IMR-90 (cell line): ENCODE results near the gene PEA15. TPM values are rescaled to one million over a fixed set of nuclear protein-coding genes. Genes with fewer than 3 reads are reported as not detected.

ENCODE experiments used
- ATAC-seq: fragments of 200-7000 bp; cut with Tn5 transposase; 2 replicates; pipeline ENCODE4 v1.9.1; 2020; ENCODE audit warnings: low read depth, mild to moderate bottlenecking, moderate library complexity
- BruUV-seq: library from RNA; stranded (reverse); fragments of 400-500 nt; replicated peaks from 2 replicates; lab custom pipeline; 2021; lab: Mats Ljungman, UMichigan
- CTCF ChIA-PET: fragments of 300-600 bp; formaldehyde crosslinking; extraction: SDS; loops from one replicate; lab custom pipeline; 2021; ENCODE audit warnings: antibody characterized with exemption; lab: Yijun Ruan, JAX
- POLR2A ChIA-PET: fragments of 300-600 bp; sonication (Branson Sonifier 250); formaldehyde crosslinking; loops from one replicate; lab custom pipeline; 2022; ENCODE audit warnings: antibody characterized with exemption; ENCODE audit not compliant: unreplicated experiment; lab: Charles Lee
- DNase-seq: peaks from one replicate; pipeline ENCODE4 v3.0.0; 2013
- H2AFZ ChIP-seq: replicated peaks from 2 replicates; pipeline ENCODE3; 2013; ENCODE audit warnings: low read length, mild to moderate bottlenecking; ENCODE audit not compliant: poor library complexity
- H2AK5ac ChIP-seq: 2 replicates; pipeline ENCODE4 v1.6.1; 2013; ENCODE audit warnings: low read depth, low read length, inconsistent platforms
- H2AK9ac ChIP-seq: replicated peaks from 2 replicates; pipeline ENCODE3; 2013; ENCODE audit warnings: mild to moderate bottlenecking, low read depth, low read length, moderate library complexity; ENCODE audit not compliant: poor library complexity
- H2BK120ac ChIP-seq: 2 replicates; pipeline ENCODE4 v1.6.1; 2013; ENCODE audit warnings: low read depth, low read length, inconsistent platforms
- H2BK15ac ChIP-seq: 3 replicates; pipeline ENCODE4 v1.6.1; 2013; ENCODE audit warnings: low read depth, low read length, inconsistent platforms
- H2BK20ac ChIP-seq: 2 replicates; pipeline ENCODE4 v1.6.1; 2013; ENCODE audit warnings: low read depth, mild to moderate bottlenecking, inconsistent platforms, low read length, moderate library complexity
- H2BK5ac ChIP-seq: 2 replicates; pipeline ENCODE4 v1.6.1; 2013; ENCODE audit warnings: mild to moderate bottlenecking, low read depth, low read length, inconsistent platforms; ENCODE audit not compliant: poor library complexity, severe bottlenecking
- H3K14ac ChIP-seq: replicated peaks from 2 replicates; pipeline ENCODE4 v1.6.1; 2013; ENCODE audit warnings: low read depth, low read length, inconsistent platforms
- H3K18ac ChIP-seq: 2 replicates; pipeline ENCODE4 v1.6.1; 2013; ENCODE audit warnings: low read depth, low read length, control low read depth
- H3K23ac ChIP-seq: 2 replicates; pipeline ENCODE4 v1.6.1; 2013; ENCODE audit warnings: low read depth, low read length, inconsistent platforms
- H3K27ac ChIP-seq: 2 replicates; pipeline ENCODE4 v1.5.1; 2013; ENCODE audit warnings: mild to moderate bottlenecking, control low read depth, low read length; ENCODE audit not compliant: insufficient read depth
- H3K27me3 ChIP-seq: 2 replicates; pipeline ENCODE4 v1.6.1; 2013; ENCODE audit warnings: low read length; ENCODE audit not compliant: control insufficient read depth, insufficient read depth
- H3K36me3 ChIP-seq: 2 replicates; pipeline ENCODE4 v1.6.1; 2013; ENCODE audit warnings: low read length, mixed read lengths; ENCODE audit not compliant: control insufficient read depth, insufficient read depth
- H3K4ac ChIP-seq: 2 replicates; pipeline ENCODE4 v1.6.1; 2013; ENCODE audit warnings: low read depth, low read length, inconsistent platforms
- H3K4me1 ChIP-seq: 2 replicates; pipeline ENCODE4 v1.6.1; 2013; ENCODE audit warnings: low read length, mixed read lengths; ENCODE audit not compliant: control insufficient read depth, insufficient read depth
- H3K4me2 ChIP-seq: 2 replicates; pipeline ENCODE4 v1.6.1; 2013; ENCODE audit warnings: low read depth, mild to moderate bottlenecking, control low read depth, low read length, moderate library complexity
- H3K4me3 ChIP-seq: 2 replicates; pipeline ENCODE4 v1.5.1; 2013; ENCODE audit warnings: low read depth, mild to moderate bottlenecking, control low read depth, low read length, moderate library complexity; ENCODE audit not compliant: insufficient read depth
- H3K56ac ChIP-seq: 2 replicates; pipeline ENCODE4 v1.6.1; 2013; ENCODE audit warnings: low read length, inconsistent platforms; ENCODE audit not compliant: insufficient read depth; ENCODE audit errors: extremely low read depth
- H3K79me1 ChIP-seq, 2 experiments: 2 replicates each; pipeline ENCODE4 v1.6.1; 2013; ENCODE audit warnings: low read length in 2 of 2, inconsistent platforms in 1 of 2, low read depth in 1 of 2
- H3K9ac ChIP-seq: 2 replicates; pipeline ENCODE4 v1.6.1; 2013; ENCODE audit warnings: low read depth, low read length, control low read depth
- H3K9me1 ChIP-seq: 2 replicates; pipeline ENCODE4 v1.6.1; 2013; ENCODE audit warnings: low read length, inconsistent platforms; ENCODE audit not compliant: insufficient read depth
- H3K9me3 ChIP-seq: 2 replicates; pipeline ENCODE4 v1.6.1; 2013; ENCODE audit warnings: low read length; ENCODE audit not compliant: control insufficient read depth, insufficient read depth
- H4K20me1 ChIP-seq: 2 replicates; pipeline ENCODE4 v1.6.1; 2013; ENCODE audit warnings: low read length, inconsistent platforms; ENCODE audit not compliant: insufficient read depth
- H4K5ac ChIP-seq: 2 replicates; pipeline ENCODE4 v1.6.1; 2013; ENCODE audit warnings: mild to moderate bottlenecking, low read depth, low read length, control low read depth
- H4K8ac ChIP-seq, 2 experiments: 2 replicates each; pipeline ENCODE4 v1.6.1; 2013; ENCODE audit warnings: low read depth in 2 of 2, low read length in 2 of 2, control low read depth in 1 of 2, inconsistent platforms in 1 of 2
- H4K91ac ChIP-seq: 2 replicates; pipeline ENCODE4 v1.6.1; 2013; ENCODE audit warnings: low read depth, low read length, inconsistent platforms; ENCODE audit not compliant: insufficient read depth
- BHLHE40 ChIP-seq: fragments of 150-350 bp; IDR thresholded peaks from 2 replicates; pipeline ENCODE4 v1.6.1; 2016; ENCODE audit warnings: mild to moderate bottlenecking, low read depth, low read length
- CHD1 ChIP-seq: IDR thresholded peaks from 2 replicates; pipeline ENCODE4 v1.6.1; 2012; ENCODE audit warnings: low read depth, low read length, improper control_type of control experiment
- NFE2L2 ChIP-seq: fragments of 150-350 bp; IDR thresholded peaks from 2 replicates; pipeline ENCODE4 v1.6.1; 2016; ENCODE audit warnings: low read depth, mild to moderate bottlenecking, low read length
- POLR2A ChIP-seq: IDR thresholded peaks from 2 replicates; pipeline ENCODE4 v1.6.1; 2012; ENCODE audit warnings: mild to moderate bottlenecking, low read depth, low read length
- WGBS, 2 experiments: methylation state at CpG; one replicate each; pipeline versions ENCODE4 v1.1.5 to v1.1.7; 2013; ENCODE audit warnings: missing lambda C conversion rate in 2 of 2; ENCODE audit not compliant: insufficient read length in 1 of 2; ENCODE audit errors: extremely low coverage in 2 of 2; 5-methylcytosine and 5-hydroxymethylcytosine counted together
- dilution Hi-C: fragments of 300-500 bp; cut with HindIII; formaldehyde crosslinking; loops from one replicate; pipeline ENCODE4 v1.14.3; 2018; ENCODE audit warnings: low sequenced_read_pairs; ENCODE audit not compliant: unreplicated experiment
- in situ Hi-C: fragments of 300-500 bp; cut with MboI; formaldehyde crosslinking; loops from 3 replicates; pipeline ENCODE4 v1.14.3; 2019; ENCODE audit warnings: low sequenced_read_pairs, inconsistent platforms, mixed read lengths
- intact Hi-C: fragments of 100-400 bp; cut with micrococcal nuclease; formaldehyde crosslinking; loops from 2 replicates; pipeline ENCODE4 v1.10.0; 2022
- polyA plus RNA-seq, 3 experiments: library from polyadenylated mRNA; depleted of rRNA; stranded (reverse); fragments of >200 nt; gene quantifications; 2 replicates each; pipeline ENCODE4 v1.2.3, GENCODE V29; 2012; ENCODE audit warnings: low replicate concordance in 1 of 3
- total RNA-seq: library from RNA; depleted of rRNA; stranded (reverse); fragments of >200 nt; gene quantifications from 2 replicates; pipeline ENCODE4 v1.2.3, GENCODE V29; 2012
- TF ChIP-seq, protein P1 (sequence below): conservative IDR thresholded peaks from 2 replicates; pipeline ENCODE4 v1.5.1; 2012; ENCODE audit warnings: mild to moderate bottlenecking, low read depth, low read length, improper control_type of control experiment
- TF ChIP-seq, protein P2 (sequence below): fragments of 150-350 bp; IDR thresholded peaks from 2 replicates; pipeline ENCODE4 v1.6.1; 2016; ENCODE audit warnings: low read depth, mild to moderate bottlenecking, low read length, moderate library complexity, borderline replicate concordance

Gene PEA15
- total and polyA plus RNA-seq, 2 of the 4 experiments (the other 2 are of a cell fraction): 296 to 754 TPM

- TF ChIP-seq CHD1: no peak
- no peak for TF ChIP-seq BHLHE40
- TF ChIP-seq, protein P1, sequence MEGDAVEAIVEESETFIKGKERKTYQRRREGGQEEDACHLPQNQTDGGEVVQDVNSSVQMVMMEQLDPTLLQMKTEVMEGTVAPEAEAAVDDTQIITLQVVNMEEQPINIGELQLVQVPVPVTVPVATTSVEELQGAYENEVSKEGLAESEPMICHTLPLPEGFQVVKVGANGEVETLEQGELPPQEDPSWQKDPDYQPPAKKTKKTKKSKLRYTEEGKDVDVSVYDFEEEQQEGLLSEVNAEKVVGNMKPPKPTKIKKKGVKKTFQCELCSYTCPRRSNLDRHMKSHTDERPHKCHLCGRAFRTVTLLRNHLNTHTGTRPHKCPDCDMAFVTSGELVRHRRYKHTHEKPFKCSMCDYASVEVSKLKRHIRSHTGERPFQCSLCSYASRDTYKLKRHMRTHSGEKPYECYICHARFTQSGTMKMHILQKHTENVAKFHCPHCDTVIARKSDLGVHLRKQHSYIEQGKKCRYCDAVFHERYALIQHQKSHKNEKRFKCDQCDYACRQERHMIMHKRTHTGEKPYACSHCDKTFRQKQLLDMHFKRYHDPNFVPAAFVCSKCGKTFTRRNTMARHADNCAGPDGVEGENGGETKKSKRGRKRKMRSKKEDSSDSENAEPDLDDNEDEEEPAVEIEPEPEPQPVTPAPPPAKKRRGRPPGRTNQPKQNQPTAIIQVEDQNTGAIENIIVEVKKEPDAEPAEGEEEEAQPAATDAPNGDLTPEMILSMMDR: no peak
Observed at GRCh38 chr1:160194737-160195059, 10.5 kb upstream of the PEA15 start (continued).

DNA sequence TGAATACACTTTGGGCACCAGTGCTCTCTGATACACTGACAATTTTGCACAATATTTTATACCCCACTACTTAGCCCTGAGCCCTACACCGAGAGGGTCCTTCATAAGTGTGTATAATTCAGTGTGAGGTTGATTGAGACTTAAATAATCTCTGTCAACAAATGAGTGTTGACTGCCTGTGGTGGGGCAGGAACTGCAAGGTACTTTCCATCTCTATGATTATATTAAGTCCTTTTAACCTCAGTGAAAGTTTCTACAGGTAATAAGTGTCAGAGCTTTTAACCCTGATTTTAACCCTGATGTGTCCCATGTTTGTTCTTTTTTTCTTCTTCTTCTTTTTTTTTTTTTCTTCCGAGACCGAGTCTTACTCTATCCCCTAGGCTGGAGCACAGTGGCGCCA lies 9.0 kb upstream of the PEA15 start:
- BruUV-seq: no TSS peak

More for the DNA sequence above, 9.0 kb upstream of the PEA15 start:
- intact Hi-C loops: no loop called here
- Histone ChIP-seq H2AK9ac (no peak overlapping the region), H3K9me3 (no peaks in the 10 kb centered on the region), H3K4ac (no peak overlapping the region), H3K27me3 (peaks cover 3% of the 10 kb centered on the region; the same call in 1 of the 2 replicates), H3K4me3 (no peak overlapping the region), H2BK15ac (no peak overlapping the region), H2AFZ (no peak overlapping the region), H2BK120ac (no peak overlapping the region), H2AK5ac (no peak overlapping the region), H3K4me2 (no peak overlapping the region), H2BK5ac (no peak overlapping the region), H3K14ac (no peak overlapping the region), H2BK20ac (no peak overlapping the region), H3K27ac (no peak overlapping the region), H3K23ac (no peak overlapping the region), H4K5ac (no peak overlapping the region), H3K79me1 (no peaks in the 10 kb centered on the region), H4K8ac (no peak overlapping the region), H3K56ac (no peak overlapping the region), H4K20me1 (no peaks in the 10 kb centered on the region), H3K36me3 (no peaks in the 10 kb centered on the region), H3K18ac (no peak overlapping the region), H3K4me1 (peaks cover 2% of the 10 kb centered on the region; the same call in 1 of the 2 replicates), H4K91ac (no peak overlapping the region), H3K9ac (no peak overlapping the region), H3K9me1 (peaks cover 11% of the 10 kb centered on the region; the same call in 1 of the 2 replicates)
- TF ChIP-seq, protein P2, sequence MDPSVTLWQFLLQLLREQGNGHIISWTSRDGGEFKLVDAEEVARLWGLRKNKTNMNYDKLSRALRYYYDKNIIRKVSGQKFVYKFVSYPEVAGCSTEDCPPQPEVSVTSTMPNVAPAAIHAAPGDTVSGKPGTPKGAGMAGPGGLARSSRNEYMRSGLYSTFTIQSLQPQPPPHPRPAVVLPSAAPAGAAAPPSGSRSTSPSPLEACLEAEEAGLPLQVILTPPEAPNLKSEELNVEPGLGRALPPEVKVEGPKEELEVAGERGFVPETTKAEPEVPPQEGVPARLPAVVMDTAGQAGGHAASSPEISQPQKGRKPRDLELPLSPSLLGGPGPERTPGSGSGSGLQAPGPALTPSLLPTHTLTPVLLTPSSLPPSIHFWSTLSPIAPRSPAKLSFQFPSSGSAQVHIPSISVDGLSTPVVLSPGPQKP: no peak
- TF ChIP-seq POLR2A (no peak), NFE2L2 (no peak)
- ChIA-PET POLR2A (no interaction called here), CTCF (interaction anchor here (0.6 to 0.7 kb wide), 2 partner anchors 95 to 180 kb away, joined by 3 to 4 read pairs; no protein-coding TSS in a partner anchor)
- no CpG with 5 or more reads among the region's 4 CpGs for WGBS, 2 experiments
- in situ Hi-C loops: loop anchor here (25.0 kb wide), 1 partner anchor 416 kb away; no protein-coding TSS in a partner anchor
- ATAC-seq (no peak), DNase-seq (no peak)
- dilution Hi-C loops: no loop called here
